Caco-2 (cell line): ENCODE results near the gene KLF13. TPM values are rescaled to one million over a fixed set of nuclear protein-coding genes. Genes with fewer than 3 reads are reported as not detected.

Experiments used
- BruUV-seq: library from RNA; stranded (reverse); fragments of 400-500 nt; replicated peaks from 2 replicates; lab custom pipeline; 2021; lab: Mats Ljungman, UMichigan
- CTCF ChIA-PET: fragments of 300-600 bp; sonication (Branson Sonifier 250); formaldehyde crosslinking; loops from one replicate; lab custom pipeline; 2022; ENCODE audit warnings: antibody characterized with exemption; lab: Charles Lee
- POLR2A ChIA-PET: fragments of 300-600 bp; sonication (Branson Sonifier 250); formaldehyde crosslinking; loops from one replicate; lab custom pipeline; 2022; ENCODE audit warnings: antibody characterized with exemption; lab: Charles Lee
- DNase-seq, 2 experiments: peaks; one replicate each; pipeline versions ENCODE4 v3.0.0 to v3.0.0-alpha.2; 2020 to 2022
- H3K27me3 ChIP-seq: replicated peaks from 2 replicates; pipeline ENCODE4 v1.6.0; 2011; ENCODE audit warnings: low read length; ENCODE audit not compliant: control insufficient read depth, insufficient read depth
- H3K36me3 ChIP-seq: 2 replicates; pipeline ENCODE4 v1.5.1; 2011; ENCODE audit warnings: low read length; ENCODE audit not compliant: control insufficient read depth, insufficient read depth
- H3K4me1 ChIP-seq: fragments of 250-450 bp; sonication (Bioruptor Pico); 2 replicates; pipeline ENCODE4 v1.5.1; 2020; ENCODE audit warnings: mild to moderate bottlenecking
- H3K4me3 ChIP-seq: 2 replicates; pipeline ENCODE4 v1.5.1; 2011; ENCODE audit warnings: low read depth, mild to moderate bottlenecking, control low read depth, low read length
- H3K9me3 ChIP-seq: fragments of 250-450 bp; sonication (Bioruptor Pico); 2 replicates; pipeline ENCODE4 v1.5.1; 2020; ENCODE audit warnings: mild to moderate bottlenecking, moderate library complexity
- H3K27ac Mint-ChIP-seq: one replicate; pipeline ENCODE4 v1.8.0; 2022; ENCODE audit warnings: mixed read lengths; ENCODE audit not compliant: unreplicated experiment
- H3K27me3 Mint-ChIP-seq: one replicate; pipeline ENCODE4 v1.8.0; 2022; ENCODE audit warnings: mixed read lengths; ENCODE audit not compliant: insufficient read depth, unreplicated experiment
- H3K36me3 Mint-ChIP-seq: one replicate; pipeline ENCODE4 v1.8.0; 2022; ENCODE audit warnings: mild to moderate bottlenecking, mixed read lengths; ENCODE audit not compliant: insufficient read depth, unreplicated experiment
- H3K4me1 Mint-ChIP-seq: one replicate; pipeline ENCODE4 v1.8.0; 2022; ENCODE audit warnings: low read depth, mixed read lengths; ENCODE audit not compliant: unreplicated experiment
- H3K4me3 Mint-ChIP-seq: one replicate; pipeline ENCODE4 v1.8.0; 2022; ENCODE audit warnings: mild to moderate bottlenecking, moderate library complexity, mixed read lengths; ENCODE audit not compliant: unreplicated experiment
- H3K9me3 Mint-ChIP-seq: one replicate; pipeline ENCODE4 v1.8.0; 2022; ENCODE audit warnings: mixed read lengths; ENCODE audit not compliant: unreplicated experiment
- intact Hi-C: fragments of 100-400 bp; cut with micrococcal nuclease; formaldehyde crosslinking; loops from one replicate; pipeline ENCODE4 v1.10.0; 2022; ENCODE audit not compliant: unreplicated experiment
- total RNA-seq: library from RNA; stranded (reverse); gene quantifications from 2 replicates; pipeline ENCODE4 v1.2.3, GENCODE V29; 2022
- TF ChIP-seq, protein P1 (sequence below), 2 experiments: fragments of 200-600 bp in 1 of 2; IDR thresholded peaks; 1 replicate in 1 of 2; 2 replicates in 1 of 2; pipeline versions ENCODE4 v1.5.1 to v1.8.0; 2011 to 2022; ENCODE audit warnings: antibody characterized with exemption in 1 of 2, control low read depth in 1 of 2, inconsistent platforms in 1 of 2, low read depth in 1 of 2, low read length in 1 of 2, mild to moderate bottlenecking in 1 of 2, moderate library complexity in 1 of 2; ENCODE audit not compliant: insufficient read depth in 1 of 2, severe bottlenecking in 1 of 2, unreplicated experiment in 1 of 2

Gene KLF13
- total RNA-seq, 1 experiment from 2014 or later: 18.8 TPM

DNA sequence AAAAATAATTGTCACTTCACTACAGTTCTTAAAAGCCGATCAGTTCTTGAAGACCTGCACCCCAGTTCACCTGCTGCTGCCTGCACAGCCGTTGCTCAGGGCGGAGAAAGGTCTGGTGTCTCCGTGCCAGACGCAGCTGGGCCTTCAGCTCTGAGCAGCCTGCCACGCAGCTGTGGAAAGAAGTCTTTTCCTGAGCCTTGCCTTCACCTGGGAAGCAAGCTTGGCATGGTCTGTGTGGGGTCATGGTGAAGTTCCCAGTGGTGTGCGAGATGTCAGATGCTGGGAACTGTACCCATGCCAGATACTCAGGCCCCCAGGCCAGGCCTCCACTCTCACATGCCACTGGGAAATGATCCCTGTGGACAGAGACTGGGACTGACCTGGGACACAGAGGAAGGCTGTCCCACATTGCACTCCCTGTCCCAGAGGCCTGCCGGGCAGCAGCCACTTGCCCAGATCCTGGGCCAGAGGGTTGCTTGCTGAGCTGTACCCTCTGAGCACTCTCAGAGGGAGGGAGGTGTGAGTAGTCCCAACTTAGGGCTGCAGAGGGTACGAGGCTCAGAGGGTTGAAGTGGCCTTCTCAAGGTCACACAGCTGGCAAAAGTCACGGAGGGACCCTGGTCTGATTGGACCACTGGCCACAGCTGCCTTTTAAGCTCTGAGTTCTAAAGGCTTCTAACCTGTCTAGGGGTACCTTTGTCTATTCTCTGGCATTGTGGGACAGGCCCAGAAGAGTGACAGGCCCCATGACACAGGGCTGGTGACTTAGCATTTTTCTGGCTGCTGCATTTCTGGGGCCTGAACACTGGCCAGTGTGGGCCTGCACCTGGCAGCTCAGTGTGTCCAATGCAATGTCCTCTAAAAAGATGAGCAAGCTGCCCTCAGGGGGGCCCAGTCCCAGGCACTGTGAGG is 55.4 kb downstream of the KLF13 start:
- Mint-ChIP-seq H3K27ac (no peak overlapping the region), H3K27me3 (no peaks in the 10 kb centered on the region), H3K9me3 (peaks cover 8% of the 10 kb centered on the region), H3K4me3 (no peak overlapping the region), H3K36me3 (peaks cover 11% of the 10 kb centered on the region), H3K4me1 (peaks cover 9% of the 10 kb centered on the region)
- DNase-seq: no peak
- TF ChIP-seq, protein P1, sequence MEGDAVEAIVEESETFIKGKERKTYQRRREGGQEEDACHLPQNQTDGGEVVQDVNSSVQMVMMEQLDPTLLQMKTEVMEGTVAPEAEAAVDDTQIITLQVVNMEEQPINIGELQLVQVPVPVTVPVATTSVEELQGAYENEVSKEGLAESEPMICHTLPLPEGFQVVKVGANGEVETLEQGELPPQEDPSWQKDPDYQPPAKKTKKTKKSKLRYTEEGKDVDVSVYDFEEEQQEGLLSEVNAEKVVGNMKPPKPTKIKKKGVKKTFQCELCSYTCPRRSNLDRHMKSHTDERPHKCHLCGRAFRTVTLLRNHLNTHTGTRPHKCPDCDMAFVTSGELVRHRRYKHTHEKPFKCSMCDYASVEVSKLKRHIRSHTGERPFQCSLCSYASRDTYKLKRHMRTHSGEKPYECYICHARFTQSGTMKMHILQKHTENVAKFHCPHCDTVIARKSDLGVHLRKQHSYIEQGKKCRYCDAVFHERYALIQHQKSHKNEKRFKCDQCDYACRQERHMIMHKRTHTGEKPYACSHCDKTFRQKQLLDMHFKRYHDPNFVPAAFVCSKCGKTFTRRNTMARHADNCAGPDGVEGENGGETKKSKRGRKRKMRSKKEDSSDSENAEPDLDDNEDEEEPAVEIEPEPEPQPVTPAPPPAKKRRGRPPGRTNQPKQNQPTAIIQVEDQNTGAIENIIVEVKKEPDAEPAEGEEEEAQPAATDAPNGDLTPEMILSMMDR (IDR thresholded peaks at IDR 0.05; ENCODE audit: insufficient read depth in 1 of 2, low read depth in 1 of 2, low read length in 1 of 2, severe bottlenecking in 1 of 2, unreplicated experiment in 1 of 2): no peak
- CTCF ChIA-PET: interaction anchor here (0.5 to 0.9 kb wide), 2 partner anchors 53 to 1808 kb away, joined by 3 read pairs; no protein-coding TSS in a partner anchor
- Histone ChIP-seq H3K36me3 (no peaks in the 10 kb centered on the region; the same call in 1 of the 2 replicates), H3K27me3 (no peaks in the 10 kb centered on the region), H3K4me3 (no peak overlapping the region), H3K9me3 (no peaks in the 10 kb centered on the region), H3K4me1 (peaks cover 13% of the 10 kb centered on the region)
- intact Hi-C loops: no loop called here
- BruUV-seq: no TSS peak
- POLR2A ChIA-PET: no interaction called here

DNA sequence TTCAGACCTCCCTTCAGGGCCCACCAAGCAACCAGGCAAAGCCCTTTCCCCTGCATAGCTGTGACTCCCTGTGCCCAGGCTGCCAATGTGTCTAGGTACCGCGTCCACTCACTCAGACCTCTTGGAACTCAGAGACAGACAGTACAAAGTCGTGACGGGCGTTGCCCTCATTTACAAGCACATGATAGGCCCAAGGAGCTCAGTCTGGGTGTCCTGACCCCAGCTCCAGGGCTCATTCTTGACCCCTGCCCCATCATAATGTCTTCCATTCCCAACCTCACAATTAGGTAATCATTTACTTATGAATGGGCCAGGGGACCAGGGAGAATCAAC is 56.0 kb downstream of the KLF13 start:
- CTCF ChIA-PET: interaction anchor here (0.8 to 0.9 kb wide), 2 partner anchors 52 kb away, joined by 3 read pairs; no protein-coding TSS in a partner anchor
- POLR2A ChIA-PET: no interaction called here
- TF ChIP-seq, protein P1 (IDR thresholded peaks at IDR 0.05; ENCODE audit: insufficient read depth in 1 of 2, low read depth in 1 of 2, low read length in 1 of 2, severe bottlenecking in 1 of 2, unreplicated experiment in 1 of 2): no peak
- no peak overlapping the region for H3K27ac Mint-ChIP-seq
- BruUV-seq: no TSS peak
- DNase-seq: no peak
- peaks cover 9% of the 10 kb centered on the region for H3K4me1 Mint-ChIP-seq
- Histone ChIP-seq H3K9me3 (no peaks in the 10 kb centered on the region), H3K27me3 (no peaks in the 10 kb centered on the region), H3K4me3 (no peak overlapping the region), H3K36me3 (no peaks in the 10 kb centered on the region; the same call in 1 of the 2 replicates), H3K4me1 (peaks cover 13% of the 10 kb centered on the region)
- H3K36me3 Mint-ChIP-seq: peaks cover 11% of the 10 kb centered on the region
- intact Hi-C loops: no loop called here
- no peaks in the 10 kb centered on the region for H3K27me3 Mint-ChIP-seq
- H3K4me3 Mint-ChIP-seq: no peak overlapping the region
- peaks cover 8% of the 10 kb centered on the region for H3K9me3 Mint-ChIP-seq

DNA sequence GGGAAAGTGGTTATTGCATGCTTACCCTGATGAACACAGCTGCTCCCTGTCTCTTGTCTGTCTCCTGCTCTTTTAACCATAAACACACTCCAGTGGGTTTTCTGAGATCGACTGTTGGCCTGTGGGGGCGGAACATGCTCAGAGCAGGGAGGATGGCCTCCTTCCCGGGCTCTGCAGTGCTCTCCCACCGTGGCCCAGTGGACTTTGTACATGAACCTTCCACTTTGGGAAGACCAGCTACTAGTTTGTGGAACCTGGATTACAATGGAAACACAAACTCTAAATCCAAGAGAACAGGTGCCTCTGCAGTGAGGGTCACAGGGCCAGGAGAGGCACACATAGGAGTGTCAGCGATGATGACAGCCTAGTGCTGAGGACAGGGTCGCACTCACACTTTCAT is 56.5 kb downstream of the KLF13 start:
- H3K4me1 Mint-ChIP-seq: peaks cover 9% of the 10 kb centered on the region
- DNase-seq: no peak
- H3K4me1 ChIP-seq: peaks cover 13% of the 10 kb centered on the region
- H3K9me3 ChIP-seq: no peaks in the 10 kb centered on the region
- H3K4me3 Mint-ChIP-seq: no peak overlapping the region
- H3K36me3 Mint-ChIP-seq: peaks cover 11% of the 10 kb centered on the region
- H3K27me3 Mint-ChIP-seq: no peaks in the 10 kb centered on the region
- peaks cover 8% of the 10 kb centered on the region for H3K9me3 Mint-ChIP-seq
- no peak overlapping the region for H3K4me3 ChIP-seq
- no peak overlapping the region for H3K27ac Mint-ChIP-seq
- no peaks in the 10 kb centered on the region; the same call in 1 of the 2 replicates for H3K36me3 ChIP-seq
- TF ChIP-seq, protein P1 (IDR thresholded peaks at IDR 0.05; ENCODE audit: insufficient read depth in 1 of 2, low read depth in 1 of 2, low read length in 1 of 2, severe bottlenecking in 1 of 2, unreplicated experiment in 1 of 2): no peak
- CTCF ChIA-PET: interaction anchor here (0.8 kb wide), 1 partner anchor 52 kb away, joined by 3 read pairs; no protein-coding TSS in a partner anchor
- intact Hi-C loops: no loop called here
- POLR2A ChIA-PET: no interaction called here
- H3K27me3 ChIP-seq: no peaks in the 10 kb centered on the region
- BruUV-seq: no TSS peak
